ENCODE measurements around the gene PPP3CA.

The PPP3CA gene

GRCh38 chr4:101086801-101087586 lies 260.3 kb downstream of the PPP3CA start:
- no peak for DNase-seq

GRCh38 chr4:101083131-101083530 lies 264.2 kb downstream of the PPP3CA start:
- DNase-seq, result no peak

GRCh38 chr4:101081695-101082369 lies 265.5 kb downstream of the PPP3CA start:
- no peak for DNase-seq

GRCh38 chr4:101081166-101081565 lies 266.2 kb downstream of the PPP3CA start:
- no peak for DNase-seq

- DNase-seq, result no peak
Measured at GRCh38 chr4:101078950-101079349, 268.4 kb downstream of the PPP3CA start.

DNA sequence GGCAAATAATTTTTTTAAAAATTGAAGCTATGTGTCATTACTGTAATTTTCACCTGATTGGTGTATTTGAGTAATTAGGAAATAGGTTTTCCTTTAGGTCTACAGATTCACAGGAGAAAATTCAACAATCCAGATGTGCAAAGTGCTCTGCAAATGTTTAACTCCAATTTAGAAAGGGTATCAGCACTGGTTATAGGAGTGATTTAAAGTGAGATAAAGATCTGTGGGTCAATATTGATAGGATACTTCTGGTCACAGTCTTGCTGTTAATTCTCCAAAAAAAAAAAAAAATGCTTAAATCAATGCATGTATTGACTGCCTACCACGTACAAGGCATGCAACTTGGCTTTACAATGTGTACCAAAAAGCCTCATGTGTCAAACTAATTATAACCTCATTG lies 271.3 kb downstream of the PPP3CA start:
- no peak for DNase-seq

DNA sequence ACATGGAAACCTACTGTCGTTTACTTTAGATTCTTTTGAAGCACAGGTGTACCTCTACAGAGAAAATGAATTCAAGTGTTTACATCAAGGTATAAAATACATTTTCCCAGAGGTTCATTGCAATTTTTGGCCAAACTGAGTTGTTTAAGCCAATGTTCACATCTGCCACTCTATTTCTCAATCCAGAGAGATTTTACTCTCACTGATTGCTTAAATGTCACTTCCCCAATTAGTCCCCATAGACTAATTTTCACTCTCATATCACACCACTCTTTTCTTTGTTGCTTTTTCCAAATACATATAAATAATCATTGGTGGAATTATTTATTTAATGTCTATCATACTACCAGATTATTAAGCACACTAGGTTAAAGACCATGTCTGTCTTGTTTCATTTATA lies 271.8 kb downstream of the PPP3CA start:
- DNase-seq, result no peak

DNA sequence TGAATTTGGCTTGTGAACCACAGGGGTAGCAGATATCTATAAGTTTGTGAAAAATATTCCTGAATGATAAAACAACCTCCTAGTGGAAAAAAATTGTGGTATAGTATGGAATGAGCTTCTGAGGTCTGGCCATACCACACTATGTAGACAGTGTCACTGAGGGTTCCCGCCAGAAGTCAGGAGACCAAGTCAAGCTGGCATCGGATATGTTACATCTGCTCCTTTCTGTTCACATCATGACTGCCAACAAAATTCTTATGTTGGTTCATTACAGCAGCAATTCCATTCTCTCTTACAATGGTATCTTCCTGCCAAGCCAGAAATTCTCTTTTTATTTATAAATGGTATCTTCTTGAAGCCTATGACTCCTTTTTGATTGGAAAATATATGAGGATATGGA lies 273.0 kb downstream of the PPP3CA start:
- DNase-seq, result no peak

GRCh38 chr4:101071241-101071640 lies 276.1 kb downstream of the PPP3CA start:
- DNase-seq, result no peak

DNA sequence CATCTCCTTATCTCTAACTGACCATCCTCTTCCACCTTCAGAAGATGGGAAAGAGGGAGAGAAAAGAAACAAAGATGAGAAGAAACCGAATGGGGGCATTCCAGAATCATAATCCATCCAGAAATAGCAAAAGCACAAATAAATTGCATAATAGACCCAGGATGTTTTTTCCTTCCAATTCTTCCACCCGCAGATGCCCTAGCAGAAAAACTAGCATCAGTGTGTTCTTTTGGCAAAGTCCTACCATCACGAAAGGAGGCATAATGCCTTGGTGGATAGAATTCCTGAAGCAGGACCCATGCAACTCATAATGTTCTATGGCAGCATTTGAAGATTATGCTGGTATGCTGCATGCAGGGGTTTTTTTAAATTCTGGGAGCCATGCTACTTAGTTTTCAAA lies 279.2 kb downstream of the PPP3CA start:
- DNase-seq, result no peak

DNA sequence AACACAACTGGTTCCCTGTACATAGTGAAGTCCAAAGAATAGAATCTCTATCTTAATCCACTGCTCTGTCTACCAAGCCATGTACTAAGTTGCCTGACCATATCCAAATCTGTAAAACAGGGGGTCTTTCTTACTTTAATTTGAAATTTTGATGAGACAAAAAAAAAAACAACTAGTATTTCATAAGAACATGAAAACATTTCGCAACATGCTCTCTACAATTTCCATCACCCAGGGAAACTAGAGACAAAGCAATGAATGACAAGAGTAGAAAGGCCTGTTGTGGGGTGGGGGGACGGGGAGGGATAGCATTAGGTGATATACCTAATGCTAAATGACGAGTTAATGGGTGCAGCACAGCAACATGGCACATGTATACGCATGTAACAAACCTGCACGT lies 279.9 kb downstream of the PPP3CA start:
- DNase-seq, result no peak

DNA sequence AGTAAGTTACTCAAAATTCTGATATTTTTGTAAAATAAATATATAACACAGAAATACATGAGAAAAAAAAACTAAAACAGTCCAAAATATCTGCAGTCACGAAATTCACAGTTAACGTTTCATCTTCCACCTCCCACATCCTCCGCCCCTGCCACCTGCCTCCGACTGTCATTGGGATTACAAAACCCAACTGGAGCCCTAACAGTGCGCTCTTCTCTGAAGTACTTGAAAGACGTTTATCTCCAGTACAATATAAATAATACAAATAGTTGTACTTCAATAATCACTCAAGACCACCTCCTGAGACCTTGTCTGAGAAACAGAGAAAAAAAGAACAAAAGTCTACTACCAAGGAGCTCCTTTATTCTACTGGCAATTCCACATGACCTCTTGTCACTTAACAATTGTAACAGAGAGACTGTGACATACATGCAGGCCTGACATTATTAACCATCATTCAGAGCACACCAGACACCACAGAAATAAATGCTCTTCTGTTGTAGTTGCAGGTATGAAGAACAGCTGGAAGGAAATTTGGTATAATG lies 280.6 kb downstream of the PPP3CA start:
- DNase-seq, result no peak

- DNase-seq, result no peak
Measured at GRCh38 chr4:101065935-101066485, 281.3 kb downstream of the PPP3CA start.

- no peak for DNase-seq
Measured at GRCh38 chr4:101065346-101065745, 282.0 kb downstream of the PPP3CA start.

DNA sequence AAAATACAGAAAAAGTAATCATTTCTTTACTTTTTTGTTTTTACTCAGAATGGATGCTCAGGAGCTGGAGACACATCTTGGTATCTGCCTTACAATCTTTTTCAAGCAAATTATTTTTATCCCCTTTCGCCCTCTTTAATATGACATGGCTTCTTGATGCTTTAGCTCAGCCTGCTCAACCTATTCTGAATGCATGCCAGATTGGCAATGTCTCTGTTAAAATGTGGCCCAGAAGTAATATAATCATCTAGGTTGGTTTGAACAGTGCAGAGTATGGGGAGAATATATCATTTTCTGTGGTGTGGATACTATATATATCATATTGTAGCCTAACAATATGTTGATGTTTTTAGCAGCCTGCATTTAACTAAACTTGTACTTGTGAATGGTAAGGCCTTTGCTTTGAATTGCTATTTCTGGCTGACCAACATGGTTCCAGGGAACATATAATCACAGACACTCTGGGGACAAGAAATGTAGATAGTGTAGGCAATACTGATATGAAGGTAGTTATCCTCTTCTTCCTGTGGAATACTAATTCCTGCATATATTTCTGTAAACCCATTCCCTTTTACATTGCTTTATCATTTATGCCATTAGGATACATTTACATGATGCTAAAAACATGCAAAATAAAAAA lies 282.7 kb downstream of the PPP3CA start:
- DNase-seq, result no peak

- no peak for DNase-seq
Measured at GRCh38 chr4:101055392-101055791, 291.9 kb downstream of the PPP3CA start.

GRCh38 chr4:101050837-101051205 lies 296.5 kb downstream of the PPP3CA start:
- DNase-seq, result no peak

DNA sequence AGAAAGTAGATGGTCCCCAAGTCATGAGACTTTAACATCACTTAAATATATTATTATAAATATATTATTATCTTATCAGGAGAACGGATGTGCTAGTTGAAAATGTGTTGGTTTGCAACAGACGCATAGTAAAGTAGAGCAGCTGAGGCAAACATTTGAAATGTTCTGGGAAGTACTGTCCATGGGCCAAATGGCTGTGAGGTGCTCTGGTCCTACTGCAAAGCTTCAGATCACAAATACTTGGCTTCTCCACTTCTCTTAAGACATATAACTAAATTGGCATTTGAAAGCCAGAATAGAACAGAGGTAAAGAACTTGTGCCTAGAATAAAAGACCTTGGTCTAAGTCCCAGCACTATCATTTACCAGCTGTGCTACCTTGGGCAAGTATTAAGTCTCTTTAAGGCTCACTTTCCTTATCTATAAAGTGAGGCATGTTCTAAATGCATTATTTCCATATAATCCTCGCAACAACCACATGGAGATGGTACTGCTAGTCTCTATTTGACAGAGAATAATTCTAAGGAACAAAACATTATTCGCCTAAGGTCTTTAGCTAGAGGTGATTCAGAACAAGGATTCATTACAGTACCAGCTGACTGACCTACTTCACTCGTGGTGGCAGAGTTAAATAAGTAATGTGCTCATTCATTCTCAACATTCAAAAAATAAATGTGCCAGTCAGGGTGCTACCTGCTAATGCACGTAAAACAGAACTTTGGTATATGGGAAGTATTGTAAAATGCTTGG lies 297.1 kb downstream of the PPP3CA start:
- DNase-seq, result no peak

DNA sequence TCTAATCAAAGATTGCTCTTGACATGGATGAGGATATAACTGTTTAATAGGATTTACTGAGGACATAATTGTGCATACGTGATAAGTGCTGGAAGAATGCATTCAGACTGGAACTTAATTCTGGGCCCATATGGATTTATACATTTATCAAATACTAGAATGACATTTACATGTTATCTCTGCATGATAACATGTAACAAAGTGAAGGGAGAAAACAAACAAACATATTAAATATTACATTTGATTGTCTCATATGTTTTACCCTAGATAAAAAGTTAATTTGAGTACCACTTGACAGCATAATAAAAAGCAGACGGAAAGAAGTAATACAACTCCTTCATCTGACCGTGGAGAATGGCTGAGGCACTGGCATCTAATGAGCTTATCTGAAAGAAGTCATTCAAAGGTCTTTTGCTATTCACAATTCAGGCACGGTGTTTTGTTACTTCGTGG lies 297.8 kb downstream of the PPP3CA start:
- DNase-seq, result no peak

GRCh38 chr4:101044766-101045165 lies 302.6 kb downstream of the PPP3CA start:
- DNase-seq, result no peak

GRCh38 chr4:101042847-101043246 lies 304.5 kb downstream of the PPP3CA start:
- DNase-seq, result no peak

- DNase-seq, result no peak
Measured at GRCh38 chr4:101040776-101041175, 306.6 kb downstream of the PPP3CA start.

DNA sequence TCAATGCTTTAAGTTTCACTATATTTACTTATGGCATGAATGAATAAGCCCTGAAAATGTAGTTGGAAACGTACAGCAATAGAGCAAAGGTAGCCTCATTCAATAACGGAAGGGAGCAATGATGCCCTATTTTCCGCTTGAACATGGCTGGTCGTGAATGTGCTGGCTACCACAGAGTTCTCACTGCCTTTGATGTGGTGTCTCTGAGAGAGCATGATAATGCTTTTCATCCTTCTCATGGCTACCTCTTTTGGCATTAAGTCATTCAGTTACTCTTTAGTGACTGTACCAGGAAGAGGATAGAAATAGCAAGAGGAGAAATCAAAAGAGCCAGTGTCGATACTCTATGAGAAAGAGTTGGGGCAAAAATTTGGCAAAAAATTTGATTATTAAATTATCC lies 308.0 kb downstream of the PPP3CA start:
- peak; percentile 19 for DNase-seq

Measured in activated CD4-positive, alpha-beta T cell treated with anti-CD3 and anti-CD28 coated beads, Interleukin-2, amount 50 U/mL, for 1 hour (primary cell).